RPMI7951 (cell line): ENCODE measurements around the gene HSD17B4. TPM values are rescaled to one million over a fixed set of nuclear protein-coding genes. Genes with fewer than 3 reads are reported as not detected.
"Not testable (repeated sequence)": the region's sequence is repeated elsewhere in the genome, so short reads cannot be mapped to it uniquely, and the experiment has no call there.

Experiments
- DNase-seq: peaks from one replicate; pipeline ENCODE4 v3.0.0-alpha.2; 2012; ENCODE audit warnings: low read depth
- total RNA-seq: library from RNA; depleted of rRNA; stranded (reverse); fragments of >200 nt; shearing (Covaris generic); gene quantifications from 2 replicates; pipeline ENCODE4 v1.2.3, GENCODE V29; 2014

Gene HSD17B4
- total RNA-seq, 1 experiment from 2014 or later = 183 TPM

GRCh38 chr5:119435436-119436132 lies 16.7 kb upstream of the HSD17B4 start:
- DNase-seq = peak; percentile 28

- DNase-seq = not testable (repeated sequence)
Observed at GRCh38 chr5:119437785-119438586, 14.3 kb upstream of the HSD17B4 start.

GRCh38 chr5:119438587-119438917 lies 13.7 kb upstream of the HSD17B4 start:
- DNase-seq = peak; percentile 5

- DNase-seq = peak; percentile 43
Observed at GRCh38 chr5:119439140-119439631, 13.1 kb upstream of the HSD17B4 start.

GRCh38 chr5:119439632-119440031 lies 12.7 kb upstream of the HSD17B4 start:
- not testable (repeated sequence) for DNase-seq

- DNase-seq = not testable (repeated sequence)
Observed at GRCh38 chr5:119444643-119445042, 7.7 kb upstream of the HSD17B4 start.

- DNase-seq = no peak
Observed at GRCh38 chr5:119445544-119445943, 6.8 kb upstream of the HSD17B4 start.

- no peak for DNase-seq
Observed at GRCh38 chr5:119449882-119450281, 2.4 kb upstream of the HSD17B4 start.

- not testable (repeated sequence) for DNase-seq
Observed at GRCh38 chr5:119450627-119451026, 1.7 kb upstream of the HSD17B4 start.

- DNase-seq = no peak
Observed at GRCh38 chr5:119451561-119451960, 736 bp upstream of the HSD17B4 start.

GRCh38 chr5:119452060-119452372 lies 281 bp upstream of the HSD17B4 start:
- no peak for DNase-seq

GRCh38 chr5:119453040-119453373 lies 710 bp downstream of the HSD17B4 start:
- peak; percentile 28 for DNase-seq

- no peak for DNase-seq
Observed at GRCh38 chr5:119454171-119454570, 1.9 kb downstream of the HSD17B4 start.

- DNase-seq = no peak
Observed at GRCh38 chr5:119458911-119459632, 6.8 kb downstream of the HSD17B4 start.

GRCh38 chr5:119465640-119466039 lies 13.3 kb downstream of the HSD17B4 start:
- DNase-seq = no peak

- DNase-seq = no peak
Observed at GRCh38 chr5:119468286-119468685, 16.0 kb downstream of the HSD17B4 start.

- DNase-seq = no peak
Observed at GRCh38 chr5:119470105-119470763, 17.9 kb downstream of the HSD17B4 start.

- DNase-seq = peak; percentile 26
Observed at GRCh38 chr5:119470851-119471451, 18.7 kb downstream of the HSD17B4 start.

- no peak for DNase-seq
Observed at GRCh38 chr5:119473241-119473640, 20.9 kb downstream of the HSD17B4 start.

GRCh38 chr5:119476341-119476740 lies 24.0 kb downstream of the HSD17B4 start:
- no peak for DNase-seq

- peak; percentile 36 for DNase-seq
Observed at GRCh38 chr5:119478781-119479180, 26.5 kb downstream of the HSD17B4 start.

- DNase-seq = not testable (repeated sequence)
Observed at GRCh38 chr5:119480629-119481028, 28.3 kb downstream of the HSD17B4 start.
